Measurements from ENCODE around the gene ACADL. TPM values are rescaled to one million over a fixed set of nuclear protein-coding genes. Genes with fewer than 3 reads are reported as not detected.

Gene ACADL
- polyA plus RNA-seq, 1 donor = 9.6 TPM

DNA sequence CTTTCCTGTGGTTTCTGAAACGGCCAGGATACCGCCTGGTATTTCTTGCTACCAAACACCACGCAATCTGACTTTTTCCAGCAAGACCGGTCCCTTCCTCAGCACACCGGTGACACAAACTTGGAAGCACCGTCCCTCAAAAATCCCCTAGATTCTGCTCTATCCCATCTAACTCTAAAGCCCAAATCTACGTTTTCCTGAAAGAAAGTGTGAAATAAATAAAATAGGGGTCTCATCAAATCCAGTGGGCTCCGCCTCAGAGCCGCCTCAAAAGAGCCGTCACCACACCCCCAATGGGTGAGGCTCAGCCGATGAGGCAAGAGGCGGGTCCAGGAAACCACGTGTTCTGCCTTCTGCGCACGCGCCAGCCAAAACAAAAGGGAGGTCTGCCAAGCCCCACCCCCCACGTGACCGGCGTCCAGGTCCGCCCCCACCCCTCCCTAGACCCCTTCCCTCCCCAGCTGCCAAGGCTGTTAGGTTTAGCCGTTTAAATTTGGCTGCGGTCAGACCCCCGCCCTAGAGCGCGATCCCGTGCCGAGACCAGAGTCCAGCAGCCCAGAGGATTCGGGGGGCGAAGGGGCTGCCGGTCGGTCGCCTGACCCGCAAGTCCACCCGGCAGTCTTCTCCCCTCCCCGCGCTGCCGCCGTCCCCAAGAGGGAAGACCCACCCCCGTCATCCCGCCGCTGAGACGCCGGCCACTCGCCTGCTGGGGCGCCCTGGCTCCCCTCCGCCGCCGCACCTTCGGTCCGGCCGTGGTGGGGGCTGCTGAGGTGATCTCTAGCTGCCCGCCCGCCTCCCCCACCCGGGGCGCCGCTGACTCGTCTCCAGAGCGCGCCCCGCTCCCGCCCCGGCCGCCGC lies 54.6 kb downstream of the ACADL start:
- DNase-seq (ENCODE audit: low read depth) = peak; percentile 91

DNA sequence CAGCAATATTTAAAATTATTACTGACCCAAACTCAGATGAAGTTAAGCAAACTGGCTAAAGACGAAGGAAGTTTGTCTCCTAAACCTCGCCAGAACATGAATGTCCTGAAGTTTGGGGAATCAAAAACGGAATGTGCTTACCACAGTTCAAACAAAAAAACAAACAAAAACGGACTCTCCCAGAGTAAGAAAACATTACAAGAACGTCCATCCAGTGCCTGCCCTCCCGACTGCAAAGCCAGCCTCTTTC lies 55.1 kb downstream of the ACADL start:
- no peak for DNase-seq (ENCODE audit: low read depth)

DNA sequence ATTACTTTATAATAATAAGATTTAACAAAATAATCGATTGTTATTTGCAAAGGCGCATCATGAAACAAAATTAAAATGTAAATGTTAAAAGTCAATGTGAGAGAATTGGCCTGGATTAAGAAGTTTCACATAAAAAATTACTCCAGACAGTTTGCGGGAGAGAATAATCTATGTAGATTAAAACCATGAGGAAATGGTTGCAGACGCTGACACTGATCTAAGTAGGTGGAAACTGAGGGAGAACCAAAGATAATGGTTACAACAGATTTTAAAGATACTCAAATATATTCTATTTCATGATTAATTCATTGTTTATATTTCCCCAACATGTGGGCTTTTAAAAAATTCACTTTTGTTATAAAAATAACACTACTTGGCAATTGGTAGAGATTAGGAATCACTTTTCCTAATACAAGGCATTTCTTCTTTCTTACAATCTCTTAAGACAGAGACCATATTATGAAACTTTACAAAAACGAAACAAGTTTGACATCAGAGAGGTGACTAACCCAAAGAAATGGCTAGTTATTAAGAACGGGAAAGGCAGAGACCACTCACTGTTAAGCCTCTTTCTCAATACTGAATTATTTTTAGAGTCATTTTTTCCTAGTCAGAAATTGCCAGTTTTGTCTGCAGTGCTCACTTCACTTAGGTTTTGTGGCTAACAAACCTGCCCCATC lies 55.6 kb downstream of the ACADL start:
- DNase-seq (ENCODE audit: low read depth) = peak; percentile 34

DNA sequence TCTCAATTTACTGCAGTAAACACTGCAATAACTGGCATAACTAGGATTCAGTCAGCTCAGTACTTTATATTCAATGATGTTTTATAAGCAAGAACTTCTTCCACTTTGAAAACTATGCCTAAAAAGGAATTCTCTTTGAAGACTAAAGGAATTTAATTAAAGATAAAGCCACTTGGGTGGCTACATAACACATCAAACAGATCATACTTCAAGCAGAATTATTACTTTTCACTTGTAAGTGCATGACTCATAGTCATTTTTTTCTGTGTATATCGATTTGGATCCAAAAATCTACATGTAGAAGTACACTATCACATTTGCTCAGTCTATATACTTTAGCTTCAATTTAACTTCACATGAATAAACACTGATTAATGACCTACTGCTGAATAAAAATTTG lies 58.0 kb downstream of the ACADL start:
- no peak for DNase-seq (ENCODE audit: low read depth)

DNA sequence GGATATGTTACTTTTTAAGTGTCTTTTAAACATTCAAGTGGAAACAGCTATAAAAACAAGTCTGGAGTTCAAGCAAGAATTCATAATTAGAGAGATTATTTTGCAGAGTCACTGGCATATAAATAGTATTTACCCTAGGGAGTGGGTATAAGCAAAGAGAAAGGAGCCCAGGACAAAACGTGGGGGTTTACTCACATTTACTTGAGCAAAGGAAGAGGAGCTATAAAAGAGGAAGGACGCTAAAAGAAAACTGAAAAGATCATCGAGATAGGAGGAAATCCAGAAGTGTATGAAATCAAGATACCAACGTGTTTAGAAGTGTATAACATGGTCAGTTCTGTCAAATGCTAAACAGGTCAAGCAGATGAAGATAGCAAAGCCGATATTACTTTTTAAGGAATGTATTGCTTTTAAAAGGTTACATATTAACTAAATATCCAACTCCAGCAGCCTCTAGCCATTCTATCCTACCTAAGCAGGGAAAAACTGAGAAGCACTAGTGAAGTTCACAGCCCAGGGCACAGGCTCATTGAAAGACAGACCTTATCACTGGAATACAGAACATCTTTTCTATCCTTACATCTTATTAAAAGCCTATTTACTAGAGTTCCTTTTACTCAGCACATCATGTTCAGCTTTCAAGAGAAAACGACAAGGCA lies 62.7 kb downstream of the ACADL start:
- no peak for DNase-seq (ENCODE audit: low read depth)

DNA sequence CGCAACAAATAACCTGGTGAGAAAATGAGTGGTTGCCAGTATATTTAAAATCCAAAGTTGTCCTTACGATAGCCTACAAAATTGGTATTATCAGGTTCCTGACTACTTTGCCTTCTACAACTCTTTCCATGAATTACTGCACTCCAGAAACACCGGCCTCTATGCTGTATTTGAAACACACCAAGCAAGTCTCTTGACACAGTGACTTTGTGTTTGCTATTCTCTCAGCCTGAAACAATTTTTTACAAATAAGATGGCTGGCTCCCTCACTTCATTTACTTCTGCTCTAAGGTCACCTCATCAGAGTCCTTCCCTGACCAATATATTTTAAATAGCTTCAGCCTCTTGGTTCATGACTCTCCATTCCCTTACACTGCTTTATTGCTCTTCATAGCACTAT lies 66.2 kb downstream of the ACADL start:
- no peak for DNase-seq (ENCODE audit: low read depth)

DNA sequence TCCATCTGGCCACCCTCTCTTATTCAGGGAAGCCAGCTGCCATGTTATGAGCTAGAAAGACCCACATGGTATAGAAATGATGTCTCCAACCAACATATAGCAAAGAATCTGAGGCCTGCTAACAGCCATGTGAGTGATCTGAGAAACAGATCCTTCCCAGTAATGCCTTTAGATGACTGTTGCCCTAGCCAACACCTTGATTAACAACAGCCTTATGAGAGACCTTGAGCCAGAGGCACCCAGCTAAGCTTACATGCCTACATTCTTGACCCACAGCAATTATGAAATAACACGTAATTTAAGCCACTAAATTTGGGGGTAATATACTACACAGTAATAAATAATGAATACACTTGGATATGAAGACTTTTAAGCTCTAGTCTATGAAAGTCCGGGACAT lies 67.0 kb downstream of the ACADL start:
- DNase-seq (ENCODE audit: low read depth) = no peak

DNA sequence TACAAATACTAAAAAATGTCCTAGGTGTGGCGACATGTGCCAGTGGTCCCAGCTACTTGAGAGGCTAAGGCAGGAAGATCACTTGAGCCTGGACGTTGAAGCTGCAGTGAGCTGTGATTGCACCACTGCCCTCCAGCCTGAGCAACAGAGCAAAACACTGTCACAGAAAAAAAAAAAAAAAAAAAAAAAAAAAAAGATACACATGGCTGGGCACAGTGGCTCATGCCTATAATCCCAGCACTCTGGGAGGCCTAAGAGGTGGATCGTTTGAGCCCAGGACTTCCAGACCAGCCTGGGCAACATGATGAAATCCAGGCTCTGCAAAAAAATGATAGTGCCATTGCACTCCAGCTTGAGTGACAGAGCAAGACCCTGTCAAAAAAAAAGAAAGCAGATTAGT lies 67.7 kb downstream of the ACADL start:
- no peak for DNase-seq (ENCODE audit: low read depth)

DNA sequence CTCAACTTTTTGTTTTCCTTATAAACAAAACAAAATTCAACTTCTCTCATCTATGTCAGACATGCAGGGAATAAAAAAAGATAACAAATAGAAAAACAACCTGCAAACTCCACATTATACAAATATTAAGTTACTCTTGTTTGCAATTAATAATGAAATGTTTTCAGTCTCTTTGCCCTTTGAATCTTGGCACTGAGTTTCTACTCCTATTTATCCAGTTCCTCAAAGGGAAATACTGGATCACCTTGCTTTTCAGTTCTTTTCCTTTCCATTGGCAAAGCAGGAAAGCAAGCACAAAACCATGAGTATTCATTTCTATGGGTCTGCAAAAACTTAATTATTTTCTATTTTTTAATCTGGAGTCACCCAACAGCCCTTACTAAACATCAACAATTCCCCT lies 77.6 kb downstream of the ACADL start:
- no peak for DNase-seq (ENCODE audit: low read depth)

Other genes starting within 250 kb of the ACADL start
- 24.8 TPM for gene RPE, start 222.8 kb downstream of the ACADL start, polyA plus RNA-seq (ENCODE audit: insufficient read length)
- gene KANSL1L, start 54.0 kb downstream of the ACADL start, polyA plus RNA-seq (ENCODE audit: insufficient read length) = 21.4 TPM
- gene MYL1, start 89.7 kb upstream of the ACADL start, polyA plus RNA-seq (ENCODE audit: insufficient read length) = 8,500 TPM

Data from forelimb muscle (tissue), 1 donor.